Smooth muscle cell (in vitro differentiated cells): ENCODE data around the gene SLC48A1. TPM values are rescaled to one million over a fixed set of nuclear protein-coding genes. Genes with fewer than 3 reads are reported as not detected.

Experiments
- DNase-seq: peaks from one replicate; lab custom pipeline; 2025; ENCODE audit not compliant: unreplicated experiment; lab: John Stamatoyannopoulos, UW
- H2AFZ ChIP-seq: fragments of 200-600 bp; sonication (generic); 2 replicates; pipeline ENCODE4 v1.6.0; 2016; ENCODE audit warnings: antibody characterized with exemption, low read depth, mild to moderate bottlenecking
- H3F3A ChIP-seq: fragments of 200-600 bp; sonication (generic); 2 replicates; pipeline ENCODE4 v1.6.0; 2017; ENCODE audit warnings: antibody characterized with exemption, low read depth
- H3K27ac ChIP-seq: fragments of 200-600 bp; sonication (generic); 2 replicates; pipeline ENCODE4 v1.5.1; 2016; ENCODE audit warnings: low read depth, mild to moderate bottlenecking
- H3K27me3 ChIP-seq: fragments of 200-600 bp; sonication (generic); 2 replicates; pipeline ENCODE4 v1.6.1; 2016; ENCODE audit warnings: low read depth, mild to moderate bottlenecking
- H3K36me3 ChIP-seq: fragments of 200-600 bp; sonication (generic); 2 replicates; pipeline ENCODE4 v1.5.1; 2016; ENCODE audit warnings: low read depth
- H3K4me1 ChIP-seq: fragments of 200-600 bp; sonication (generic); 2 replicates; pipeline ENCODE4 v1.5.1; 2016; ENCODE audit warnings: low read depth
- H3K4me2 ChIP-seq: fragments of 200-600 bp; sonication (generic); 2 replicates; pipeline ENCODE4 v1.6.0; 2016; ENCODE audit warnings: mild to moderate bottlenecking
- H3K4me3 ChIP-seq: fragments of 200-600 bp; sonication (generic); 2 replicates; pipeline ENCODE4 v1.5.1; 2016; ENCODE audit warnings: mild to moderate bottlenecking
- H3K79me2 ChIP-seq: fragments of 200-600 bp; sonication (generic); 2 replicates; pipeline ENCODE4 v1.6.0; 2016; ENCODE audit warnings: low read depth, mild to moderate bottlenecking
- H3K9ac ChIP-seq: fragments of 200-600 bp; sonication (generic); 2 replicates; pipeline ENCODE4 v1.6.0; 2016; ENCODE audit warnings: low read depth
- H3K9me3 ChIP-seq: fragments of 200-600 bp; sonication (generic); replicated peaks from 2 replicates; pipeline ENCODE4 v1.5.1; 2016; ENCODE audit warnings: low read depth
- H4K20me1 ChIP-seq: fragments of 200-600 bp; sonication (generic); 2 replicates; pipeline ENCODE4 v1.6.0; 2016; ENCODE audit warnings: low read depth
- WGBS: methylation state at CpG from one replicate; pipeline ENCODE4 v1.1.7; 2016; ENCODE audit warnings: low lambda C conversion rate; 5-methylcytosine and 5-hydroxymethylcytosine counted together
- polyA plus RNA-seq: library from polyadenylated mRNA; unstranded; fragments of >200 nt; fragmentation: Nextera tagmentation; extraction: Ambion mirVana; gene quantifications from 2 replicates; pipeline ENCODE4 v1.2.1, GENCODE V29; 2016
- total RNA-seq: library from RNA; depleted of rRNA; stranded (reverse); fragments of >200 nt; gene quantifications from 2 replicates; pipeline ENCODE4 v1.2.3, GENCODE V29; 2014
- TF ChIP-seq, protein P1 (sequence below): fragments of 200-600 bp; sonication (generic); IDR thresholded peaks from 2 replicates; pipeline ENCODE4 v1.5.1; 2017; ENCODE audit warnings: borderline replicate concordance, mild to moderate bottlenecking, antibody characterized with exemption; ENCODE audit not compliant: insufficient read depth, poor library complexity, severe bottlenecking

Gene SLC48A1
- total and polyA plus RNA-seq, 2 experiments from 2014 or later: 6.2 to 11.4 TPM

DNA sequence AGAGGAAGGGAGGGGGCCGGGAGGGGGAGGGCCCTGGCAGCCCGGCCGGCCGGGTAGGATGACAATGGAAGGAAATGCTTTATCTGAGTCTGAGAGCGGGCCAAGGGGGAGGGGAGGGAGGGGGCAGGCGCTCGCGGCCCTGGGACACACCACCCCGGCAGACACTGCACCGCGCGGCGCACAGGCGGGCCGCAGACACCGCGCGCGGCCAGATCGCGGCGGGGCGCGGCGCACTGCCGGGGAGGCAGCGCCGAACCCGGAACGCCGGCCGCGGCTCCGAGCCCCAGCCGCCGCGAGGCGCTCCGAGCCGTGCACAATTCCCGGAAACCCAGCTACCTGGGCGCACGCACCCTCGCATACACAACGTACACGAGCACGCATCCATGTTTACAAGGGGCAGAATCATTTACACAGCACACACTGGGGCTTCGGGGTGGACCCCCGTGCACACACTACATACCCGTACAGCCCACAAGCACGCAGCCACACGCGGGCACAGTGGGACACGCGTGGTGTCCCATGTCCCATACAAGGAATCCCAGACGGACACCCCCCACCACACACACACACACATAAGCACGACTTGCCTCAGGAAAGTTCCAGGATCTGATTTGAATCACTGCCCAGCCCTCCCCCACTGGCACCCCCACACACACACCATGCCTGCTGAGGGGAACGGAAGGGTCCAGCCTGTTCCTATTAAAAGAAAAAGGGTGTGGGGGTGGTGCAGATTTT lies 47.0 kb downstream of the SLC48A1 start, which contains the start of gene HDAC7:
TSS of gene HDAC7 (minus strand) at position 8 of the 735 bp plus-strand sequence. CDS start 118 bp downstream, outside the sequence.
- H3K4me1 ChIP-seq: peaks cover 40% of the 10 kb centered on the region

DNA sequence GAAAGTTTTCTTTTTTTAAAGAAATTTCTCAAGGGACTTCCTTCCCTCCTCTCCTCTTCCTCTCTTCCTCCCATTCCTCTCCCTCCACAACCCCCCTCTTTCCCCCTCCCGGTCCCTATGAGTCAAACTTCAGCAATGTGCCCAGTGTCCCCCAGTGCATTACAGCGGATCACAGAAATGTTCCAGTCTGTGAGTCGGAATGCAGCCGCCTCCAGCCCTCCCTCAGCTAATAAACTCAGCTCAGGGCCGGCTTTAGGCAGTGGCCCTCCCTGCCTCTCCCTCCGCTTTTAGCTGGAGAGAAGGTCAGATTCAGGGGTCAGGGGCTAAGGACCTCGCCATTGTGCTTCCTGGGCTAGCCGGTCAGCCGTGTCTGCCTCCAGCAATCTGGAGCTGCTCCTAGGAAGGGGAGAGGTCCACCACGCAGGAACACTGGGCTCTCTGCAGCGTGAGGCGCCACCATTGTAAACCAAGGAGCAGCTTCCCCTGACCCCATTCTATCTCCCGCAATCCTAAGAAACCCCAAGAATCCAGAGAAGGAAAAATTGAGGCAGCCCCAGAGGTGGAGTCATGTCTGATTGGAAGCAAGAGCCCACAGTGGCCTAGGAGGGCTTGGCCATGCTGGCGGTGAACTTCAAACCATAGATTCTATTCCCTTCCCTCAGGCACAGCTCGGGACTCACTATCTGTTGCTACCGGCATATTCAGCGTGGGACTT lies 47.8 kb downstream of the SLC48A1 start:
- DNase-seq: peak; percentile 62
- Histone ChIP-seq H3F3A (peaks cover 29% of the 10 kb centered on the region), H3K36me3 (no peaks in the 10 kb centered on the region), H3K9ac (peak overlapping the region; percentile 91), H3K4me1 (peaks cover 40% of the 10 kb centered on the region), H3K4me2 (peak overlapping the region; percentile 96), H3K27ac (peak overlapping the region; percentile 97), H2AFZ (peak overlapping the region; percentile 6), H3K9me3 (no peaks in the 10 kb centered on the region), H3K4me3 (peak overlapping the region; percentile 76), H3K79me2 (peaks cover 39% of the 10 kb centered on the region), H3K27me3 (no peaks in the 10 kb centered on the region), H4K20me1 (peaks cover 28% of the 10 kb centered on the region)
- TF ChIP-seq, protein P1, sequence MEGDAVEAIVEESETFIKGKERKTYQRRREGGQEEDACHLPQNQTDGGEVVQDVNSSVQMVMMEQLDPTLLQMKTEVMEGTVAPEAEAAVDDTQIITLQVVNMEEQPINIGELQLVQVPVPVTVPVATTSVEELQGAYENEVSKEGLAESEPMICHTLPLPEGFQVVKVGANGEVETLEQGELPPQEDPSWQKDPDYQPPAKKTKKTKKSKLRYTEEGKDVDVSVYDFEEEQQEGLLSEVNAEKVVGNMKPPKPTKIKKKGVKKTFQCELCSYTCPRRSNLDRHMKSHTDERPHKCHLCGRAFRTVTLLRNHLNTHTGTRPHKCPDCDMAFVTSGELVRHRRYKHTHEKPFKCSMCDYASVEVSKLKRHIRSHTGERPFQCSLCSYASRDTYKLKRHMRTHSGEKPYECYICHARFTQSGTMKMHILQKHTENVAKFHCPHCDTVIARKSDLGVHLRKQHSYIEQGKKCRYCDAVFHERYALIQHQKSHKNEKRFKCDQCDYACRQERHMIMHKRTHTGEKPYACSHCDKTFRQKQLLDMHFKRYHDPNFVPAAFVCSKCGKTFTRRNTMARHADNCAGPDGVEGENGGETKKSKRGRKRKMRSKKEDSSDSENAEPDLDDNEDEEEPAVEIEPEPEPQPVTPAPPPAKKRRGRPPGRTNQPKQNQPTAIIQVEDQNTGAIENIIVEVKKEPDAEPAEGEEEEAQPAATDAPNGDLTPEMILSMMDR: no peak
- WGBS: 9% methylated on average over 17 of the region's 17 CpGs

More for the DNA sequence above, 47.0 kb downstream of the SLC48A1 start, which contains the start of gene HDAC7:
- no peaks in the 10 kb centered on the region for H3K36me3 ChIP-seq
- peak within 1 kb of the TSS; percentile 96 for H3K4me2 ChIP-seq
- peaks cover 34% of the 10 kb centered on the region for H4K20me1 ChIP-seq
- peak within 1 kb of the TSS; percentile 76 for H3K4me3 ChIP-seq
- H3K9ac ChIP-seq: peak within 1 kb of the TSS; percentile 91
- peak; percentile 62 for DNase-seq
- peak within 1 kb of the TSS; percentile 97 for H3K27ac ChIP-seq
- peak within 1 kb of the TSS; percentile 6 for H2AFZ ChIP-seq
- no peaks in the 10 kb centered on the region for H3K27me3 ChIP-seq
- peaks cover 47% of the 10 kb centered on the region for H3K79me2 ChIP-seq
- TF ChIP-seq, protein P1: no peak
- no peaks in the 10 kb centered on the region for H3K9me3 ChIP-seq
- H3F3A ChIP-seq: peaks cover 29% of the 10 kb centered on the region
- under 1% methylated on average over 23 of the region's 58 CpGs for WGBS

DNA sequence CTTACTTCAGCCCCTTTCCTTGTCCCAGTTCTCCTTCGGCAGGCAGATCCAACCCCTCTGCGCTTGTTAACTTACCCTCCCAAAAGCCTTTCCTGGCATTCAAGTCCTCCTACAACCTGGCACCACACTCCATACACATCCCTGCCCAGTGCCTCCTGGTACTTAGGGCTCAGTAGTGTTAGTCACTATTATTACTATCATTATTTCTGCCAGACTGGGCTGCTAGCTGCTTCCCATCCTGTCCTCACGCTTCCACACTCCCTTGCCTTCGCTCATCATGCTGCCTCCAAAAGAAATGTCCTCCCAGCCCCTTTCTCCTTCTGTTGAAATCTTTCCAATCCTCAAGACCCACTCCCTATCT lies 48.3 kb downstream of the SLC48A1 start:
- Histone ChIP-seq H3K36me3 (no peaks in the 10 kb centered on the region), H3K4me3 (peak overlapping the region; percentile 76), H3F3A (peaks cover 26% of the 10 kb centered on the region), H2AFZ (peak overlapping the region; percentile 6), H3K27me3 (no peaks in the 10 kb centered on the region), H3K9ac (peak overlapping the region; percentile 91), H3K9me3 (no peaks in the 10 kb centered on the region), H3K79me2 (peaks cover 34% of the 10 kb centered on the region), H3K27ac (peak overlapping the region; percentile 97), H4K20me1 (peaks cover 24% of the 10 kb centered on the region), H3K4me1 (peaks cover 40% of the 10 kb centered on the region), H3K4me2 (peak overlapping the region; percentile 96)
- DNase-seq: no peak
- TF ChIP-seq, protein P1: no peak
- 62% methylated on average over 4 of the region's 4 CpGs for WGBS
